ENCODE measurements around the gene COBL.

Gene COBL

DNA sequence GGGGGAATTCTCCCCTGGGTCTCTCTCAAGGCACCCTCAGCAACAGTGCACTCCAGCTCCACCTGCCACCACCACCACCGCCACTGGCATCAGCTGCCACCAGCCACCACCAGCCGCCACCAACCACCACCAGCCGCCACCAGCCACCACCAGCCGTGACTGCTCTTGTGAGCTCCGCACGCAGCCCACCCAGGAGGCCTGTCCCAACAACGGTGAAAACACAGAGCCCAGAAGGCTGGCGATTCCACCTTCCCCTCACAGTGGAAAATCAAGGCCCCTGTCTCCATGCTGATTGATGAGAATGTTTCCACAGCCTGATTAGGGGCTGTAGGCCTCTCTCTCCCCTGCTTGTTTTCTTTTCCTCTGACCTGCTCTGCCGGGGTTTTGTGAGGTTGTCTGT lies 41.1 kb downstream of the COBL start:
- no peak for DNase-seq (ENCODE audit: low spot score)

DNA sequence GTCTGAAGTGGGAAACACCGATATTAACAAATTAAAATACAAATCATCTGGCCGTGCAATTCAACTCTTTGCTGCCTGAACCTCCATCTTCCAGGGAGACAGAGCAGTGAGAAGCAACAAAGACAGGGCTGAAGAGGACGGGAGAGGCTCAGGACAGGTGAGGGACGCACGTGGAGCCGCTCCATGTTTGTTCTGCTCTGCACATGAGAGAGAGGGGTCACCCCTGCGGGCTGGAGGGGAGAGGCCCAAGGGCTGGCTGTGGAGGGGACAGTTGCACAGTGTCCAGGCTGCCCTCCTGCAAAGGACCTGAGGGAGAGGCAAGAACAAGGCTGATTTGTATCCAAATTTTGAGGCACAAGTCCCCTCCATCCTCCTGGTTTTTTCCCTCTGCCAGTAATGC lies 41.7 kb downstream of the COBL start:
- DNase-seq (ENCODE audit: low spot score), result no peak

DNA sequence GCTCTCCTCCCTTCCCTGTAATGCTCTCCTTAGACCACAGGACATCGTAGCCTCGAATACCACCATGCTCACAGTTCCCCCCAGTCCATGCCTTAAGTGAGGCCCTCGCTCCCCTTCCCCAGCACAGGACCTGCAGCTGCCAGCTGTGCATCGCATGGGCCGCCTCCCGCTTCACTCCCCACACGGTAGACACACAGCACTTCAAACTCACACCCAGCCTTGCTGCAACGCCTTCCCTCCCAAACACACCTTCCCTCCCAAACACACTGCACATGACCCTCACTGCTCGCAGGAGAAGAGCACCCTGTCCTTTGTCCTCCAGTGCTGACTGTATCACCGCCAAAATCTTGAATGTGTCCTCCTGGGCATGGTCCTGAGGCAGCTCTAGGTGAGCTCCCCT lies 42.6 kb downstream of the COBL start:
- DNase-seq (ENCODE audit: low spot score), result no peak

DNA sequence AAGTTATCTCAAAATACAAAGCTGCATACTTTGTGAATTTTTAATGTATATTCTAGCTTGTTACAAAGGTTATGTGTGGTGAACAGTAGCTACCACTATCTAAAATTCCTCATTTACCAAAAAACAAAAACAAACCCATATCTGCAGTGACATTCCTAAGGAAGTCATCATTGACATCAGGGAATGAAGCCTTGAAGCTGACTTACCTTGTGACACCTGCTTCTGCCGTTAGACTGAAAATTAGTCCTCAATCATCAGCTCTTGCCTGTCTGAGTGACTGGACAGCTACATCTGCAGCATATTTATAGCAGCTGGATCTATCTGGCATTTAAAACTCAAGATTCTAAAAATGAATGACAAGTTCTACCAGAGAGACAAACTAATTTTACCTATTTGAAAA lies 43.2 kb downstream of the COBL start:
- no peak for DNase-seq (ENCODE audit: low spot score)

DNA sequence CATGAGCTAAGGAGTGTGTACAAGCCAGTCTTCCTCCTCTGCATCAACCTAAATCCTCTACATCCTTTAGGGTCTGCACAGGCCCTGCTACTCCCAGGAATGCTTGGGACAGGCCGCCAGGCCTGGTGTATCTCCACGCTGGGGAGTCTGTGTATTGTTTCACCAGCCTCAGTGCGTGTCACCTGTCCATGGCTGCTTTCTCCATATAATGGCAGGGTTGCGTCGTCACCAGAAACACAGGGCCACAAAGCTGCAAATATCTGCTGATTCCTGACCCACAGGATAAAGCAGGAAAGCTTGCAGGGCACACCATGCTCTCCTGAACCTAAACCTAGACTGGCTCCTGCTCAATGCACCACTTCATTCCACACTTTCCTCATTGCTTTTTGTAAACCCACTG lies 45.6 kb downstream of the COBL start:
- DNase-seq (ENCODE audit: low spot score), result no peak

DNA sequence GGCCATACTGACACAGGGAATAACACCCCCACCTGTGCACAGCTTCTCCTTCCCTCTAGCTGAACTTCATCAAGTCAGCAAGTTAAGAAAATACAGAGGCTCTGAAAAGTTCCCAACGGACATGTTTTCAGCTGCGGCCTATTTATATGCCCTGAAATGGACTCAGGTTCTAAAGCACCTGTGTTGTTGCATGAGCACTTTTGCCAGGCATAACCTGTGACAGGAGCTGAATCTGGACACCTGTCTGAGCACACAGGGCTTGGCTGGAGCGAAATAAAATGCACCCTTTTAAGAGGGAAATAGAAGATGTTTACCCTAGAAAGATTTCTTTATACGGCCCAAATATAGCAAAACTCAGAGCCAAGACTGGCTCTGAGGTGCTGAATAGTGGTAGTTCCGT lies 46.7 kb downstream of the COBL start:
- DNase-seq (ENCODE audit: low spot score), result no peak

DNA sequence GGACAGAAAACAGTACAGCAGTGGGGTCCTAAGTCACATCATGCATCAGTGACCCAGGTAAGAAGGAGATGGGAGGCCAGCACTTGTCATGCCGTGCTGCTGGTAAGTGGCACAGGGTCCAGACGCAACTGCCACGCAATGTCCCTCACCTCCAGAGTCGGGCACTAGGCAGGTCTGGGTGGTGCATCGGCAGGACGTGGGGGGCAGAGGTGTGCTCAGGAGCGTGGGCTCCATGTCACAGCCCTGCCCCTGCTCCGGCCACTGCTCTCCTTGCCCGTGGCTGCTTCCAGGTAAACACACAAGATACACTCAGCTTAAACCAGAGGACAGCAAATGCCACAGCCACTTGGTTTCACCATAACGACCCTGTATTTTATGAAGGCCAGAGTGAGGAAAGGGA lies 47.3 kb downstream of the COBL start:
- DNase-seq (ENCODE audit: low spot score), result no peak

DNA sequence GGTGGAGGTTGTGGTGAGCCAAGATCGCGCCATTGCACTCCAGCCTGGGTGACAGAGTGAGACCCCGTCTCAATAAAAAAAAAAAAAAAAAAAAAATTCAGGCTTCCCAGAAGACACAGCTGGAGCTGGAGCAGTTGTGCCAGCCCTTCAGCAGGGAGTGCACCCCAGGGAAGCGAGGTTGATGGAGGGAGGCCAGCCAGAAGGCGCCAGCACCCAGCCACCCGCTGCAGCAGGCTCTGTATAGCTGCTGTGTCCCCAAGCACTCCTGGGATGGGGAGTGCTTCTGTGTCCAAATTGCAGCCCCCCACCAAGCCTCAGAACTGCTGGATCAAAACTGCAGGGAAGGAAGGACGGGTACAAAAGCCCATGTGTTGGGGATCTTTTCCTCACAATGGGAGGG lies 47.8 kb downstream of the COBL start:
- DNase-seq (ENCODE audit: low spot score), result no peak

DNA sequence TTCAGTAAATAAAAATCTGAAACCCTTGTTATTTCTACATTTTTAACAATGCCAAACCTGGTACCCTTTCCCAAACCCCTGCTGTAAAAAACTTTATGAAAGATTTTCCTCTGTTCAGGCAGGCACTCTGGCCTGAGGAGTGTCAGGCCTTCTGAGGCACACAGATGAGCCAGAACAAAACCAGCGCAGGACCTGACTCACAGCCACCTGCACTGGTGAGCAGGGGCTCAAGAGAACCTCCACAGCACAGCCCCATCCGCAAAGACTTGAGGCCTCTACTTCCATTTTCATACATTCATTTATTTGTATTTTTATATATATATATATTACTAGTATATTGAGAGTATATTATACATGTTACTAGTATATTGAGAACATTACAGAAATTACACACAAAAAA lies 49.4 kb downstream of the COBL start:
- DNase-seq (ENCODE audit: low spot score), result no peak

DNA sequence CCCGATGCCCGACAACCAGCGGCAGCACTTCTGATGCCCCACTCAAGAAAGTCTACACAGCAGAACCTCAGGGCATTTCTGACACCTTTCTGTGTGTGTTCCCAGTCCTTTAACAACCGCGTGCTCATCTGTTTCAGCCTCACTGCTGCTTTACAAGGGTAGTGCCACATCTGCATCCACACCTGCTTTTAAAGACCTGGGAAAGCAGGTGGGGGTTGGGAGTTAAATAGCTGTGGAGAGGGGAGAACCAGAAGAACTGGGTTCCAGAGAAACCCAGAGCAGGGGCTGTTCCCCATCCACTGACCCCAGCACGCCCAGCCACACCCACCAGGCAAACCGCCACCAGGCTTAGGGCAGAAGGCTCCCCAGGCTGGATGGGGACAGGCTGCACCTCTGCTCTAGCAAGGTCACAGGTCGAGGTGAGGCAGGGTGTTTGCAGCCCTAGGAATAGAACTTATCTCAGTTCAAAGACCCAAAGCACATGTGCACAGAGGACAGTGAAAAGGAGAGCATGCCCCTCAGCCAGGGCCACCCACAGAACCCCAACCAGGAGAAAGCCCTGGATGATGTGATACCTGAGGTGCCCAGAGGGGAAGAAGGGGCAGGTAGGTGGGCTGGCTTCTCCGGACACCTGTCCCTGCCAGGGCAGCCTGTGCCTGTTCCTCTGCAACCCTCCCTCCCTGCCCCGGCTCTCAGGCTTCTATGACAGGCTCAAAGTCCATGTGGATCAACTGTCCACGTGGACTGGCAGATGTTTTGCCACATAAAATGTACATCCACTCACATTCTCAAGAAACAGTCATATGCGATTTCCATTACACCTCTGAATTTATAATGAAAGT lies 51.3 kb downstream of the COBL start:
- DNase-seq (ENCODE audit: low spot score), result no peak

DNA sequence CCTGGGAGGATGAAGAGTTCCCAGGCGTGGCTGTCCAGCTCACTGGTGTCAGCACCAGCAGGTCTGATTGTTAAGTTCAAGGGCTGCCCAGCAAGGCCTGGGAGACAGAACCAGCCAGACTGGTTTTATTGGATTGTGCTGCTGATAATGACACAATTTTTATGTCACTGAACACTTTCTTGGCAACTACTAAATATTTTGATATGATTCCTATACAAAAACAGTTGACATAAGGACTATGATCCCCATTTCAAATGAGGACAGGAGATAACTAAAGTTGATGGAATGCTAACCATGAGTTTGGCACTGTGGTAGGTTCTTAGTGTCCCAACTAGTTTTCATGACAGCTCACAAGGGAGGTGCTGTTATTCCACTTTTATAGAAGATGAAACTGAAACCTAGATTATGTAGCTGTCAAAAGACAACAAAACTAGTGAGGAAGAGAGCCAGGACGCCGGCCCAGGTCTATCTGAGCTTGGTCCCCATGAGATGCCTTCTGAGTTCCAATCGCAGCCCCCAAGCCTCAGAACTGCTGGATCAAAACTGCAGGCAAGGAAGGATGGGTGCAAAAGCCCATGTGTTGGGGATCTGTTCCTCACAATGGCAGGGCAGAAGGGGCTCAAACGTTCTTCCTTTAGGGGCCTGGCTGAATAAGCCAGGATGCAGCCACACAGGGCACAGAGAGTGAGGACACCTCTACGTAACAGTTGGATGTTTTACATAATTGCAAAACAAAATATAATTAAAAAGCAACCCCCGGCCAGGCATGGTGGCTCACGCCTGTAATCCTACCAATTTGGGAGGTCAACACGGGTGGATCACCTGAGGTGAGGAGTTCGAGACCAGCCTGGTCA lies 52.8 kb downstream of the COBL start:
- DNase-seq (ENCODE audit: low spot score), result no peak

DNA sequence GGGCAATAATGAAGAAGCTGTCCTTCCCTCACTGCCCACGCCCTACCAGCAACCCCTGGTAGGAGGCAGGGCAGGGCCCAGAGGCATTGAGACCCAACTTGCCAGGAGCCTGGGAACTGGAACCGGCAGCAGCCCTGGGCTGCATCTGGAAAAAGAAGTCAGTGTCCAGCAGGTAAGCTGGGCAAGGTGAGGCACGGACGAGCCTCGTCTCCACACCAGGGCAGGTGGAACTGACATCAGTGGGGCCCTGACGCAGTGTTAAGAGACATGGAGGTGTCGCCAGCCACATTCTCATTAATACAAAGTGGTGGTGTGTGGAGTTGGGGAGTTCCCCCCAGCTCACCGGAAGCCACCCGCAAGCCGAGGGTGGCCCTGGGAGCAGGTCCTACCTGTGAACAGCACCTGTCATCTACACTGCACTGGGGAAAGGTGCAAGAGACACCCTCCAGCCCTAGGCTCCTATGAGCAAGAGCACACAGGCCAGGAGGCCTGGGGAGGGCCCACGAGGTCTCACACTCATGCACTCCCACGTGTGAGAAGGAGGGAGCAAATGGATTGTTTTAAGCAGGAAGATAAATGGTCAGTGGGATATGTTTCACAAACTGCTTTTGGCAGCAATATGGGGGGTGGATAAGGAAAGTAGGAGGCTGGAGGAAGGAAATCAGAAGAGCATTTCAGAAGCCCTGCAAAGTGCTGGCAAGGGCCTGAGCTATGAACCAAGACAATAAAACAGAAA lies 53.6 kb downstream of the COBL start:
- no peak for DNase-seq (ENCODE audit: low spot score)

DNA sequence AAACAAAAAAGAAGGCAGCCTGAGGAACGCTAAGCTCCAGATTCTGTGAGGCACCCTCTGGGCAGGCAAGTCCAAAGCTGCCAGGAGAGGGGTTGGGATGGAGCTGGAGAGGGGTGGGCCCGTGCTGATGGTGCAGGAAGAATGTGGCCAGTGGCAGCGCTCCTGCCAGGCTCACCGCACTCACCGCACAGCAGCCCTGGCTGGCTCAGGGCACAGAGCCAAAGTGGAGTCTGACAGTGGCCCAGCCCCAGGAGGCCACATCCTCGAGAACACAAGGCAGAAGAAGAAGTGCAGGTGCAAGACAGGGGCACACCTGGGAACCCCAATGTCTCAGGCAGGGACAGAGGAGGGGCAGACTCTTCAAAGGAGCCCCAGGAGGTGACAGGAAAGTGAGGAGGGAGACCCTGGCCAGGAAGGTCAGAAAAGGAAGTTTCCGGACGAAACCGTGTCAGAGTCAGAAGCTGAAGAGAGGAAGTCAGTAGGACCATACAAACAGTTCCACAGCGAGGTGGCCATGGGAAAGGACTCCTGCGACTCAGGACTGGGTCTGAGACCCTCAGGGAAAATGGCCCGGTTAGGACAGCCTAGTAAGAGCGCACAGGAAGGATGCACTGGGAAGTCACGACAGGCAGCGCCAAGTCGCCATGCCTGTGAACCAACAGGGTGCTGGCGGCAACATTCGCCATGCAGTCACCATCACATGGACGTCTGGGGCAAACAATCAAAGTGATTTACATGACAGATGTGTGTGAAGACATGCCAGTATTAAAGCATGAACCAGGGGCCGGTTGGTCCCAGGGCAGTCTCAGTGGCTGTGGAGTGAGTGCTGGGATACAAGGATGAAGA lies 54.4 kb downstream of the COBL start:
- DNase-seq (ENCODE audit: low spot score), result no peak

DNA sequence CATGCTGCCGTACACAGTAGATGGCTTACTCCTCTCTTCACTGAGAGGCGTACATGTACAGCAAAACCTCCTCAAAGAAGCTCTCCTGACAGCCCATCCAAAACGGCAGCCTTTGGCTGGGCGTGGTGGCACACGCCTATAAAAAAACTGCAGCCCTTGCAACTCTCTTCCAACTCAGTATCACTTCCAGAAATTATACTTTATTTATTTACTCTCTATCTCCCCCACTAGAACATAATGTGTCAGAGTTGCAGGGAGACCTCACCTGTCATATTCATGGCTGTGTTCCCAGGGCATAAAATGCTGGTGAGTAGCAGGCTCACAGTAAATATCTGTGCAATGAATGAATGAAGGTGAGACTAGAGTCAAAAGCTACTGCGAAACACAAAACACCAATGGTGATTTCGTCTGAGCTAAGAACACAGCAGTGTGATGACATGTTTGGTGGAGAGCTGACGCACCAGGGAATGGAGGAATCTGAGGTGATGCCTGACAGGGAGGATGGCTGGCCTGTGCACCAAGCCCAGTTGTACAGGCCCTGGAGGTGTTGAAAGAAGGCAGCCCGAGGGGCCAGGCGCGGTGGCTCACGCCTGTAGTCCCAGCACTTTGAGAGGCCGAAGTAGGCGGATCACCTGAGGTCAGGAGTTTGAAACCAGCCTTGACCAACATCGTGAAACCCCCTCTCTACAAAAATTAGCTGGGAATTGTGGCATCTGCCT lies 55.3 kb downstream of the COBL start:
- DNase-seq (ENCODE audit: low spot score), result no peak

DNA sequence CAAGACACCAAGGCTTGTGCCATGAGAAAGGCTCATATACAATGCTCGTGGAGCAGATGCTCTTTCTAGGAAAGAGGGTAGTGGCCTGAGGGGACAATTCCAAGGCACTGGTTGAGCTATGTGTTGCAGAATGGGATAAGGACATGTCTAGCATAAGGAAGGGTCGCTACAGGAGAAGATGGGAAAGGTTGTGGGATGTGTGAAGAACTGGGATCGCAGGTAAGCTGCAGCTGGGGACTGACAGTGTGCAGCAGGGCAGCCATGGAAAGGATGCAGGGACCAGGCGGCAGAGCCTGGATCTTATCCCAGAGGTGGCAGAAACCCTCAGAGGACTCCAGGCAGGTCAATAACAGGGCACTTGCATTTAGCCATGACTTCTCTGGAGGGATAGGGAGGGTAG lies 56.1 kb downstream of the COBL start:
- no peak for DNase-seq (ENCODE audit: low spot score)

DNA sequence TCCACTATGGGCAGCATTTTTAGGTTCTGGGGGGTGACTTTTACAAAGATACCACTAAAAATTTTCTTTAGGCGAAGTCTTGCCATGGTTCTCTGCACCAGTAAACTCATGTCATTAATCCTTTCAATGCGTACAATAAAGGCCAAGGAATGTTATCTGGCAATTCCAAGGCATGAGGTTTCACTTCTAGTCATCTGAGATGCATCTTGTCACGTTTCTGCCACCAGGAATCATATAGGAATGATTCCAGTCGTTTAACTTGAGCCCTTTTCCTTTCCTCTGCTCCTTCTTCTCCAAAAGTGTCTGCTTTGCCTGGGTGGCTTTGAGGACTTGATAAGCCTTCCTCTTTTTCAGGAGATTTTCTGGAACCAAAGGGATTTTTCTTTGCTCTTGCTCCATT lies 56.8 kb downstream of the COBL start:
- no peak for DNase-seq (ENCODE audit: low spot score)

DNA sequence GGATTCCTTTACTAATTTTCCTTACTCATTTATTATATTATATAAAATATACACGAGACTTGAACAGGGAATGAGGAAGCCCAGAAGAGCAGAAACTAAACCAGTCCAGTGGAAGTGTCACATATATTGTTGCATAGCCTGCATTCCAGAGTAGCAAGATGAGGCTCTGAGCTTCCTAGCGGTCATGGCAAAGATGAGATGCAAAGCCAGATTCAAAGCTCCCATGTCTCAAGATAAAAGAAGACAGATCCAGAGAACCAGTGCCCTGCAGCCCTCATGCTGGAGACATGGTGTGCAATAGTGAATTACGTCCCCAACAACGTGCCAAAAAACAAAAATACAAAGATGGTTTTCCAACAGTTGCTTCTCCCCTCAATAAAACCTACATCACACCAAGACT lies 59.7 kb downstream of the COBL start:
- DNase-seq (ENCODE audit: low spot score), result no peak

DNA sequence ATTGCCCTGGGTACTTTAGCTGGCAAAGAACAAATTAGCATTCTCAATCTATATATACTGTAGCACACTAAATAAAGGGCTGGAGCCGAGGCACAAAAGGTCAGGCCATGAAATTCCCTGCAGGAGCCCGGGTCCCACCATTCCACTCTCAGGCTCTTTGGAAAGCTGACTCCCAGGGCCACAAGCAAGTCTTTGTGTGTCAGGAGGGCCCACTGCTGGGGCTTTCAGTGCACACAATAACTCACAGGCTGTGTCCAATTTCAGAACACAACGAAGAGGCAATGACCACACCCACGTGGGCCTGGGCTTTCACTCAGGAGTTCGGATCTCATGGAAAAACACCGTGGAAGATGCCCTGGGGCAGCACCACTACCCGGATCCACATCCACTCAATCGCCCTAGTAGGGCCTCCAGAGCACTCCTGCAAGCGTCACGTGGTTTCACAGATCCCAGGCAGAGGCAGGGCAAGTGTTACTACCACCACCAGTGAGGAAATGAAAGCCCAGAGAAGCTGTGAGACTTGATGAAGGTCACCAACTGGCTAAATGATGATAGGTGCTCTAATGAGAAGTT lies 60.3 kb downstream of the COBL start:
- no peak for DNase-seq (ENCODE audit: low spot score)

DNA sequence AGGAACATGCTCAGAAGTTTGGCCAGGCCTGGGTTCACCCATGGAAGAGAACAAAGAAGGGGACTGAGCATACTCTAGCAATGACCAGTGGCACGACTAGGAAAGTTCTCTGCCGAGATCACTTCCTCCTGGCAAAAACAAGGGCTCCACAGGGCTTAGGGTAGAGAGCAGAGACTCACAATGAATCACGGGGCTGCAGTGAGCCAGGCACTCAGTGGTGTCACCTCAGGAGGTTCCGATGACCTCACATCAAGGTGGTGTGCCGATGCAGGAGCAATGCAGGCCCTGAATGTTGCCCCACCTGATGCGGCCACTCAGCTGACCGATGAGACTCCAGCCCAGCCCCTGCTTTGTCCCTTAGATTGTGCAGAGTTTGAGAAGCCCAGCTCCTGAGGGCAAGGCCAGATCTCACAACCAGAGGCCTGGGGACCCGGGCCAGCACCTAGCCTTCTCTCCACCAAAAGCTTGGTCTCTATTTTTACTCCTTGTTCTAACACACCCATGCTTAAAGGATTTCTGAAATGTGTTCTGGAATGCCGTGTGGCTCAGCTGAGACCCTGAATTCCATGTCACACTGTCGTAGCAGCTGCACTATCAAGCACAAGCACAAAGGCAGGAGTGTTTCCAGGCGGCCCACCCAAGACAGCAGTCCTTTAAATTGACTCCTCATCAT lies 60.9 kb downstream of the COBL start:
- peak; percentile 66 for DNase-seq (ENCODE audit: low spot score)

DNA sequence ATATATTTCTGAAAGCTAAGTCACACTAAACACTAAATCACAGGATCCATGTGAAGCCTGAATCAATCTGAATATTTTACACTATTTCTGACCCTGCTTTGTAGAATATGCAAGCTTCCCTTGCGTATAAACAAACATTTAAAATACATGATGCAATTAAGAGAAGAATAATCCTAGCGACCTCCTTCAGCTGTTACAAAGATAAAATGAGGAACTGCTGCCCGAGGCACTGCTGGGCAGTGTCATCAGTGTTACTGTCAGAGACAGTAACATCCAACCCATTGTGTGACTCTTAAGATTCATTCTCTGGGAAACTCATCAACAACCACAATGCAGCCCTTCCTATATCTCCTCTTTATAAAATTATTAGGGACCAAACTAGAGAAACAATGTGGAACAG lies 61.6 kb downstream of the COBL start:
- DNase-seq (ENCODE audit: low spot score), result no peak
